Heart right ventricle (tissue), 16 donors: ENCODE data around the gene FRAS1. TPM values are rescaled to one million over a fixed set of nuclear protein-coding genes. Genes with fewer than 3 reads are reported as not detected.

Experiments
- ATAC-seq, 8 donors: fragments of 200-7000 bp; cut with Tn5 transposase; one replicate each; pipeline ENCODE4 v1.9.1; 2020; ENCODE audit warnings: mild to moderate bottlenecking in 8 of 8, moderate library complexity in 8 of 8, moderate number of reproducible peaks in 1 of 8
- DNase-seq, 2 donors: peaks; one replicate each; pipeline ENCODE4 v3.0.0-alpha.2; 2020
- H3K27ac ChIP-seq, 10 donors: fragments of 200-600 bp; sonication (generic) in 2 of 10; one replicate each; pipeline versions ENCODE4 v1.5.0 to v1.8.0; 2020 to 2022; ENCODE audit warnings: mild to moderate bottlenecking in 3 of 10
- H3K27me3 ChIP-seq, 7 donors: fragments of 200-600 bp; one replicate each; pipeline ENCODE4 v1.8.0; 2021 to 2022; ENCODE audit warnings: mild to moderate bottlenecking in 2 of 7
- H3K36me3 ChIP-seq, 9 donors: fragments of 200-600 bp; sonication (generic) in 1 of 9; one replicate each; pipeline versions ENCODE4 v1.5.0 to v1.8.0; 2020 to 2022; ENCODE audit warnings: mild to moderate bottlenecking in 2 of 9
- H3K4me1 ChIP-seq, 9 donors: fragments of 200-600 bp; sonication (generic) in 1 of 9; one replicate each; pipeline versions ENCODE4 v1.5.0 to v1.8.0; 2020 to 2022; ENCODE audit warnings: mild to moderate bottlenecking in 4 of 9
- H3K4me3 ChIP-seq, 10 donors: fragments of 200-600 bp; sonication (generic) in 2 of 10; one replicate each; pipeline versions ENCODE4 v1.5.0 to v1.8.0; 2020 to 2022; ENCODE audit warnings: mild to moderate bottlenecking in 7 of 10, moderate library complexity in 2 of 10
- H3K9me3 ChIP-seq, 11 donors: fragments of 200-600 bp in 10 of 11; sonication (generic) in 2 of 11; one replicate each; pipeline versions ENCODE4 v1.5.0 to v1.8.0; 2013 to 2022; ENCODE audit warnings: mild to moderate bottlenecking in 2 of 11, control low read depth in 1 of 11, moderate library complexity in 1 of 11
- CTCF ChIP-seq, 9 donors: fragments of 200-600 bp; sonication (generic) in 2 of 9; IDR thresholded peaks; one replicate each; pipeline versions ENCODE4 v1.5.0 to v1.8.0; 2021 to 2022; ENCODE audit warnings: antibody characterized with exemption in 9 of 9, mild to moderate bottlenecking in 5 of 9, moderate library complexity in 1 of 9
- WGBS, 2 donors: extraction: QIAGEN DNeasy Blood & Tissue Kit; methylation state at CpG; one replicate each; pipeline ENCODE4 v1.1.7; 2013; ENCODE audit warnings: inconsistent platforms in 1 of 2; 5-methylcytosine and 5-hydroxymethylcytosine counted together
- intact Hi-C, 10 donors: fragments of 100-400 bp; cut with DNase I; formaldehyde crosslinking; loops; one replicate each; pipeline versions ENCODE4 v1.11.1 to v1.14.2; 2022
- polyA plus RNA-seq, 2 donors: library from polyadenylated mRNA; stranded (reverse); fragments of 200-250 nt; gene quantifications; one replicate each; pipeline ENCODE4 v1.2.3, GENCODE V29; 2013
- total RNA-seq, 10 donors: library from RNA; stranded (reverse); fragmentation: NEBNext Ultra II Directional in 3 of 10; extraction: Animal tissue kit (Norgen Biotek cat#: 25700) in 3 of 10; gene quantifications; one replicate each; pipeline versions ENCODE4 v1.2.1 to v1.2.4, GENCODE V29; 2021 to 2023
- donor health status: Arrhythmogenic right ventricular cardiomyopathy.
- donor health status: ischemic (EF 13 %, LVEDD 7.1; RV severe dilation, severe dysfunction).
- donor health status: healthy with polysubstance abuse.
- donor health status: DM: no; HTN: yes; CAD: no.
- donor health status: DM: no; HTN: no; CAD: no.
- donor health status: ischemic (EF 25% LVEDD 6.9; RV normal size, moderate dysfunction).
- donor health status: ischemic (EF 25% LVEDD 5.7; RV mildly dilated, moderate dysfunction).
- donor health status: healthy.
- donor health status: DM: yes; HTN: yes; CAD: no.
- donor health status: Ischemic cardiomyopathy.
- donor health status: ischemic (EF 35%, LVEDD 5.7; RV mildly dilated, moderate dysfunction).
- donor health status: nonischemic (EF 11% LVEDD 7.7; RV severe dilation, severe dysfunction).
- donor health status: DM: yes; HTN: yes; CAD: no.
- donor health status: PGD.
- donor health status: ischemic (EF 29% LVEDD 5.4; RV normal size, mild dysfunction).
- donor health status: nonischemic (EF 23%, LVEDD 6.1; RV moderate dilation, normal function).

FRAS1 gene
- total and polyA plus RNA-seq, 12 donors = 0.93 to 6.2 (median 3.1) TPM

GRCh38 chr4:78346222-78346621 lies 289.1 kb downstream of the FRAS1 start:
- Histone ChIP-seq H3K4me3 (no peak overlapping the region), H3K9me3 (no peaks in the 10 kb centered on the region), H3K27me3 (no peaks in the 10 kb centered on the region), H3K4me1 (no peaks in the 10 kb centered on the region), H3K36me3 (no peaks in the 10 kb centered on the region), H3K27ac (no peak overlapping the region)
- WGBS, 2 donors = 86 to 91% methylated on average over 5 of the region's 5 CpGs
- DNase-seq = no peak
- no peak for TF ChIP-seq CTCF (IDR thresholded peaks at IDR 0.05)
- intact Hi-C loops = no loop called here
- no peak for ATAC-seq

- 92 to 94% methylated on average over 3 of the region's 3 CpGs for WGBS, 2 donors
- H3K9me3 ChIP-seq = no peaks in the 10 kb centered on the region
- no peaks in the 10 kb centered on the region for H3K27me3 ChIP-seq
- ATAC-seq (no peak), DNase-seq (no peak)
- H3K36me3 ChIP-seq = no peaks in the 10 kb centered on the region
- intact Hi-C loops = no loop called here
- TF ChIP-seq CTCF (IDR thresholded peaks at IDR 0.05) = no peak
- no peaks in the 10 kb centered on the region for H3K4me1 ChIP-seq
- H3K4me3 ChIP-seq = no peak overlapping the region
- no peak overlapping the region for H3K27ac ChIP-seq
These were observed 290.4 kb downstream of the FRAS1 start for GRCh38 chr4:78347527-78347926.

- Histone ChIP-seq H3K27me3 (no peaks in the 10 kb centered on the region), H3K27ac (no peak overlapping the region), H3K36me3 (no peaks in the 10 kb centered on the region), H3K9me3 (no peaks in the 10 kb centered on the region), H3K4me1 (no peaks in the 10 kb centered on the region), H3K4me3 (no peak overlapping the region)
- no peak for DNase-seq
- ATAC-seq = no peak
- 82 to 93% methylated on average over 5 of the region's 6 CpGs for WGBS, 2 donors
- intact Hi-C loops = no loop called here
- no peak for TF ChIP-seq CTCF (IDR thresholded peaks at IDR 0.05)
These were observed 296.8 kb downstream of the FRAS1 start for GRCh38 chr4:78353921-78354320.

- WGBS, 2 donors = 90 to 92% methylated on average over 4 of the region's 4 CpGs
- H3K4me1 ChIP-seq = no peaks in the 10 kb centered on the region
- no peak overlapping the region for H3K27ac ChIP-seq
- H3K9me3 ChIP-seq = no peaks in the 10 kb centered on the region
- H3K27me3 ChIP-seq = no peaks in the 10 kb centered on the region
- ATAC-seq (no peak), DNase-seq (no peak)
- no peaks in the 10 kb centered on the region for H3K36me3 ChIP-seq
- no peak overlapping the region for H3K4me3 ChIP-seq
- intact Hi-C loops = no loop called here
- TF ChIP-seq CTCF (IDR thresholded peaks at IDR 0.05) = no peak
These were observed 297.7 kb downstream of the FRAS1 start for GRCh38 chr4:78354782-78355181.

- H3K4me3 ChIP-seq = no peak overlapping the region
- no peaks in the 10 kb centered on the region for H3K4me1 ChIP-seq
- no peak overlapping the region for H3K27ac ChIP-seq
- ATAC-seq (no peak), DNase-seq (no peak)
- WGBS, 2 donors = 94 to 95% methylated on average over 3 of the region's 3 CpGs
- H3K36me3 ChIP-seq = no peaks in the 10 kb centered on the region
- TF ChIP-seq CTCF (IDR thresholded peaks at IDR 0.05) = no peak
- H3K9me3 ChIP-seq = no peaks in the 10 kb centered on the region
- intact Hi-C loops = no loop called here
- no peaks in the 10 kb centered on the region for H3K27me3 ChIP-seq
These were observed 298.2 kb downstream of the FRAS1 start for GRCh38 chr4:78355306-78355705.
